ENCODE measurements around the gene APPBP2. TPM values are rescaled to one million over a fixed set of nuclear protein-coding genes. Genes with fewer than 3 reads are reported as not detected.

Gene APPBP2
- total RNA-seq, 1 donor from 2014 or later = 48.0 TPM

DNA sequence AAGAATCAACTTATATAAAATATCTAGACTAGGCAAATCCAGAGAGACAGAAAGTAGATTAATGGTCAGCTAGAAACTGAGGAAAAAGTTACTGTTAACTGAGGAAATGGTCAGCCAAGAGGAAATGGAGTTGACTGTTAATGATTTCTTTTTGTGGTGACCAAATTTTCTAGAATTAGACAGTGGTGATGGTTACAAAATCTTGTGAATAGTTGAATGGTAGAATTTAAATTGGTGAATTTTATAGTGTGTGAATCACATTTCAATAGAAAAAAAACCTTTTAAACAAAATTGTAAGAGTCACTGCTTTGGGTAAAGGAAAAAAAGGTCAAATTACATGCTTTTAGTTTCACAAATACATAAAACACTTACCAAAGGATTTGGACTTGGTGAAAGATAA lies 30.0 kb downstream of the APPBP2 start:
- Histone ChIP-seq H3F3A (ENCODE audit: low read depth) (no peaks in the 10 kb centered on the region), H3K36me3 (peaks cover 52% of the 10 kb centered on the region), H2AFZ (replicated peaks) (no peak overlapping the region), H3K4me3 (no peak overlapping the region), H3K79me2 (ENCODE audit: low read depth) (peaks cover 19% of the 10 kb centered on the region), H3K27me3 (no peaks in the 10 kb centered on the region), H3K9ac (no peak overlapping the region), H3K9me3 (ENCODE audit: low read depth) (peaks cover 7% of the 10 kb centered on the region), H3K4me1 (no peaks in the 10 kb centered on the region), H3K27ac (no peak overlapping the region), H3K4me2 (no peak overlapping the region), H4K20me1 (ENCODE audit: low read depth) (no peaks in the 10 kb centered on the region)
- Mint-ChIP-seq H3K9me3 (peaks cover 23% of the 10 kb centered on the region), H3K36me3 (peaks cover 62% of the 10 kb centered on the region), H3K4me3 (no peak overlapping the region), H3K4me1 (no peaks in the 10 kb centered on the region), H3K27ac (no peak overlapping the region), H3K27me3 (ENCODE audit: insufficient read depth, low read depth) (no peaks in the 10 kb centered on the region)
- DNase-seq (ENCODE audit: low spot score) = no peak
- TF ChIP-seq EZH2phosphoT487 (IDR thresholded peaks at IDR 0.05) (no peak), EZH2 (IDR thresholded peaks at IDR 0.05) (no peak)
- TF ChIP-seq, protein P1, sequence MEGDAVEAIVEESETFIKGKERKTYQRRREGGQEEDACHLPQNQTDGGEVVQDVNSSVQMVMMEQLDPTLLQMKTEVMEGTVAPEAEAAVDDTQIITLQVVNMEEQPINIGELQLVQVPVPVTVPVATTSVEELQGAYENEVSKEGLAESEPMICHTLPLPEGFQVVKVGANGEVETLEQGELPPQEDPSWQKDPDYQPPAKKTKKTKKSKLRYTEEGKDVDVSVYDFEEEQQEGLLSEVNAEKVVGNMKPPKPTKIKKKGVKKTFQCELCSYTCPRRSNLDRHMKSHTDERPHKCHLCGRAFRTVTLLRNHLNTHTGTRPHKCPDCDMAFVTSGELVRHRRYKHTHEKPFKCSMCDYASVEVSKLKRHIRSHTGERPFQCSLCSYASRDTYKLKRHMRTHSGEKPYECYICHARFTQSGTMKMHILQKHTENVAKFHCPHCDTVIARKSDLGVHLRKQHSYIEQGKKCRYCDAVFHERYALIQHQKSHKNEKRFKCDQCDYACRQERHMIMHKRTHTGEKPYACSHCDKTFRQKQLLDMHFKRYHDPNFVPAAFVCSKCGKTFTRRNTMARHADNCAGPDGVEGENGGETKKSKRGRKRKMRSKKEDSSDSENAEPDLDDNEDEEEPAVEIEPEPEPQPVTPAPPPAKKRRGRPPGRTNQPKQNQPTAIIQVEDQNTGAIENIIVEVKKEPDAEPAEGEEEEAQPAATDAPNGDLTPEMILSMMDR (IDR thresholded peaks at IDR 0.05) = no peak

DNA sequence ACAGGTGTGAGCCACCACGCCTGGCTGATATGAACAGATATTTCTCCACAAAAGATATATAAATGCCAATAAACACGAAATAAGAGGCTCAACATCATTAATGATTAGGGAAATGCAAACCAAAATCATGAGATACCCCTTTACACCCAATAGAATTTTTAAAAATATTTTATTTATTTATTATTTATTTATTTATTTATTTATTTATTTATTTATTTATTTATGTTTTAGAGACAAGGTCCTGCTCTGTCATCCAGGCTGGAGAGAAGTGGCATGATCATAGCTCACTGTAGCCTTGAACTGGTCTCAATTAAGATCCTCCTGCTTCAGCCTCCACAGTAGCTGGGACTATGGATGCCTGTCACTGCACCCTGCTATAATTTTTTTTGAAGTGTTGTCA lies 30.8 kb downstream of the APPBP2 start:
- H3F3A ChIP-seq (ENCODE audit: low read depth) = no peaks in the 10 kb centered on the region
- peaks cover 27% of the 10 kb centered on the region for H3K9me3 Mint-ChIP-seq
- H3K27me3 ChIP-seq = no peaks in the 10 kb centered on the region
- no peak overlapping the region for H3K4me3 ChIP-seq
- no peaks in the 10 kb centered on the region for H4K20me1 ChIP-seq (ENCODE audit: low read depth)
- peaks cover 48% of the 10 kb centered on the region for H3K36me3 ChIP-seq
- H3K9me3 ChIP-seq (ENCODE audit: low read depth) = peaks cover 7% of the 10 kb centered on the region
- no peak overlapping the region for H3K27ac Mint-ChIP-seq
- no peaks in the 10 kb centered on the region for H3K27me3 Mint-ChIP-seq (ENCODE audit: insufficient read depth, low read depth)
- no peak overlapping the region for H3K9ac ChIP-seq
- no peak overlapping the region for H2AFZ ChIP-seq (replicated peaks)
- no peak overlapping the region for H3K4me3 Mint-ChIP-seq
- H3K36me3 Mint-ChIP-seq = peaks cover 69% of the 10 kb centered on the region
- H3K4me1 ChIP-seq = no peaks in the 10 kb centered on the region
- TF ChIP-seq EZH2phosphoT487 (IDR thresholded peaks at IDR 0.05) (no peak), EZH2 (IDR thresholded peaks at IDR 0.05) (no peak)
- TF ChIP-seq, protein P1 (IDR thresholded peaks at IDR 0.05) = no peak
- DNase-seq (ENCODE audit: low spot score) = no peak
- H3K27ac ChIP-seq = no peak overlapping the region
- no peak overlapping the region for H3K4me2 ChIP-seq
- no peaks in the 10 kb centered on the region for H3K4me1 Mint-ChIP-seq
- H3K79me2 ChIP-seq (ENCODE audit: low read depth) = peaks cover 12% of the 10 kb centered on the region

DNA sequence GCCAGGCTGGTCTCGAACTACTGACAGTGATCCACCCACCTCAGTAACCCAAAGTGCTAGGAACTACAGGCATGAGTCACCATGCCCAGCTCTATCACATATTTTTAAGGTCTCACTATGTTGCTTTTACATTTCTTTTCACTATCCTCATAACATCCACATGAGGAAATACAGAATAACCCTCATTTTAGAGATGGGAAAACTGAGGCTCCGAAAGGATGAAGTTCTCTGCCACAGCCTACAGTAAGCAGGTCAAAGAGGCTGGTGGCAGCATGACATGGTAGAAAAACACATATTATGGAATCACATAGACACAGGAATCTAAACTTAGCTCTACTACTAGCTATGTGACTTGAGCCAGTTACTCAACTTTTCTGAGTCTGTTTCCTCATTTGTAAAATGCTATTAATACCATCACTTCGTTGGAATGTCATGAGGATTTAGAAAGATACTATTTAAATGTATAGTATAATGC lies 32.2 kb downstream of the APPBP2 start:
- no peak for TF ChIP-seq EZH2phosphoT487 (IDR thresholded peaks at IDR 0.05)
- no peak for TF ChIP-seq EZH2 (IDR thresholded peaks at IDR 0.05)
- TF ChIP-seq, protein P1 (IDR thresholded peaks at IDR 0.05) = no peak
- H3K9ac ChIP-seq = no peak overlapping the region
- H3K27ac ChIP-seq = no peak overlapping the region
- no peak overlapping the region for H3K4me2 ChIP-seq
- no peak overlapping the region for H3K4me3 Mint-ChIP-seq
- no peaks in the 10 kb centered on the region for H3K4me1 ChIP-seq
- no peak overlapping the region for H3K27ac Mint-ChIP-seq
- peaks cover 4% of the 10 kb centered on the region for H3K79me2 ChIP-seq (ENCODE audit: low read depth)
- H3K36me3 ChIP-seq = peaks cover 57% of the 10 kb centered on the region
- peaks cover 68% of the 10 kb centered on the region for H3K36me3 Mint-ChIP-seq
- H3K27me3 ChIP-seq = no peaks in the 10 kb centered on the region
- no peak overlapping the region for H3K4me3 ChIP-seq
- H2AFZ ChIP-seq (replicated peaks) = no peak overlapping the region
- peaks cover 17% of the 10 kb centered on the region for H3K9me3 ChIP-seq (ENCODE audit: low read depth)
- peaks cover 32% of the 10 kb centered on the region for H3K9me3 Mint-ChIP-seq
- no peaks in the 10 kb centered on the region for H3K4me1 Mint-ChIP-seq
- peaks cover 2% of the 10 kb centered on the region for H3K27me3 Mint-ChIP-seq (ENCODE audit: insufficient read depth, low read depth)
- DNase-seq (ENCODE audit: low spot score) = no peak
- no peaks in the 10 kb centered on the region for H4K20me1 ChIP-seq (ENCODE audit: low read depth)
- H3F3A ChIP-seq (ENCODE audit: low read depth) = no peaks in the 10 kb centered on the region

Data from neural progenitor cell (in vitro differentiated cells).